OCI-LY1 (cell line): ENCODE data around the gene GPR62.

ENCODE experiments used
- H2AFZ ChIP-seq: fragments of 200-600 bp; sonication (generic), shearing (Covaris generic); 2 replicates; pipeline ENCODE4 v1.6.0; 2014; ENCODE audit warnings: antibody characterized with exemption, mild to moderate bottlenecking, low read length
- H3F3A ChIP-seq: fragments of 200-600 bp; sonication (generic), shearing (Covaris generic); 2 replicates; pipeline ENCODE4 v1.6.0; 2014; ENCODE audit warnings: mild to moderate bottlenecking, antibody characterized with exemption, low read length, moderate library complexity; ENCODE audit not compliant: insufficient read depth
- H3K27ac ChIP-seq: fragments of 200-600 bp; sonication (generic); 2 replicates; pipeline ENCODE4 v1.5.1; 2014; ENCODE audit warnings: low read length, mixed run types, mild to moderate bottlenecking, low read depth; ENCODE audit not compliant: poor library complexity, severe bottlenecking
- H3K27me3 ChIP-seq: fragments of 200-600 bp; sonication (generic); 2 replicates; pipeline ENCODE4 v1.6.0; 2014; ENCODE audit warnings: antibody characterized with exemption, mild to moderate bottlenecking, low read length, moderate library complexity; ENCODE audit not compliant: insufficient read depth
- H3K36me3 ChIP-seq: fragments of 200-600 bp; sonication (generic); 2 replicates; pipeline ENCODE4 v1.6.1; 2014; ENCODE audit warnings: mild to moderate bottlenecking, antibody characterized with exemption, low read length, moderate library complexity, mixed read lengths; ENCODE audit not compliant: insufficient read depth
- H3K4me1 ChIP-seq: fragments of 200-600 bp; sonication (generic); 2 replicates; pipeline ENCODE4 v1.5.1; 2014; ENCODE audit warnings: mild to moderate bottlenecking, low read length, moderate library complexity; ENCODE audit not compliant: insufficient read depth, severe bottlenecking
- H3K4me2 ChIP-seq: fragments of 200-600 bp; sonication (generic), shearing (Covaris generic); 2 replicates; pipeline ENCODE4 v1.6.1; 2014; ENCODE audit warnings: low read length
- H3K4me3 ChIP-seq: fragments of 200-600 bp; sonication (generic); 2 replicates; pipeline ENCODE4 v1.5.1; 2014; ENCODE audit warnings: low read length, low read depth, mild to moderate bottlenecking, mixed read lengths; ENCODE audit not compliant: poor library complexity, severe bottlenecking
- H3K79me2 ChIP-seq: fragments of 200-600 bp; shearing (Covaris generic); 2 replicates; pipeline ENCODE4 v1.6.1; 2016; ENCODE audit warnings: mixed run types, low read length, mixed read lengths; ENCODE audit not compliant: insufficient read depth
- H3K9ac ChIP-seq: fragments of 200-600 bp; sonication (generic), shearing (Covaris generic); 2 replicates; pipeline ENCODE4 v1.6.1; 2014; ENCODE audit warnings: mild to moderate bottlenecking, low read length, mixed read lengths
- H3K9me2 ChIP-seq: fragments of 200-600 bp; sonication (generic), shearing (Covaris generic); 2 replicates; pipeline ENCODE4 v1.6.1; 2014; ENCODE audit warnings: low read depth, mild to moderate bottlenecking, low read length, mixed read lengths
- H3K9me3 ChIP-seq: fragments of 200-600 bp; shearing (Covaris generic); 2 replicates; pipeline ENCODE4 v1.6.1; 2014; ENCODE audit warnings: low read length, mixed read lengths
- H4K20me1 ChIP-seq: fragments of 200-600 bp; sonication (generic), shearing (Covaris generic); 2 replicates; pipeline ENCODE4 v1.6.0; 2016; ENCODE audit warnings: mild to moderate bottlenecking, low read length; ENCODE audit not compliant: insufficient read depth
- EZH2 ChIP-seq: fragments of 200-600 bp; sonication (generic), shearing (Covaris generic); IDR thresholded peaks from 2 replicates; pipeline ENCODE4 v1.8.0; 2017; ENCODE audit warnings: borderline replicate concordance, mixed run types, mild to moderate bottlenecking, antibody characterized with exemption, low read length, moderate library complexity, mixed read lengths
- TF ChIP-seq, protein P1 (sequence below): fragments of 200-600 bp; sonication (generic), shearing (Covaris generic); IDR thresholded peaks from 2 replicates; pipeline ENCODE4 v1.5.1; 2017; ENCODE audit warnings: mild to moderate bottlenecking, antibody characterized with exemption, low read length, moderate library complexity, mixed read lengths

The GPR62 gene

DNA sequence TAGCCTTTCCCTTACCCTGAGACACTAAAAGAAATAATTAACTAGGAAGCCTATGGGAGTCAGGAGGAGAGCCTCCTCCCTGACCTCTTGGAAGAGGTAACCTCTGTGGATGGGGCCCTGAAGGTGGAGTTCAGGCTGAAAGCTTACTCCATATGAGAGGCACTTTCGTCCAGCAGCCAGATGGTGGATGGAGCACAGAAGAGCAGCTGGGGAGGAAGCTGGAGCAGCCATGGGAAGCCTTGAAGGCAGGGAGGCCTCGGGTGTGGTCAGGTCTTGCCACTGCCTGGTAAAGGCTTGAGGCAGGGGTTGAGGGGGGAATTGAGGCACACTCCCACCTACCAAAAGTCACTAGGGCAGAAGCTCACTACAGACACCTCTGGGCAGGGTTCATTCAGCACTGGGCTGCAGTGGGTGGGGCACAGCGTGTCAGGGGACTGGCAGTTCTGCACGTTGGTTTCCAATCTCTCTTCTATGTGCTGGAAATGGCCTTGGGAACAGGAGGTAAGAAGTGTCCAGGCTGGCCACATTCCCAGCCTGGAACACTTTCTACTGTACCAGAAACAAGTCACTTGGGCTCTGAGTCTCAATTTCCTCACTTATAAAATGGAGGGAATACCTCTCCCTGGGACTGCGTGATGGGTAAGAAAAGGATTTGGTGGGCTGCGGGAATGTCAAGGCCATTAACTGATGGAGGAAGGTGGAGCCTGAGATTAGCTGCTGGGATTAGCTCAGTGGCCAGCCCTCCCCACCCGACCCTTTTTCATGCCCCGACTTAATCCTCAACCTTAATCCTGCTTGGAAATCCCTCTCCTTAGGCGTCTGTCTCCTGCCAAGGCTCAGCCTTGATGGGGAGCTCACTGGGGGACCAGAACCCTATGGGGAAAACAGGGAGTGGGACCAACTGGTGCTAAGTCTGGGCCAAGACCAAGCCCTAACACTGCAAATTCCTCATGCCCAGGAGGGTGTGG is 6.7 kb downstream of the GPR62 start:
- Histone ChIP-seq H3K27ac (no peak overlapping the region), H3K4me1 (peaks cover 2% of the 10 kb centered on the region), H3K4me3 (no peak overlapping the region), H3K79me2 (no peaks in the 10 kb centered on the region), H3K9ac (no peak overlapping the region), H3K36me3 (no peaks in the 10 kb centered on the region), H2AFZ (no peak overlapping the region), H3K9me2 (no peaks in the 10 kb centered on the region), H3K9me3 (no peaks in the 10 kb centered on the region), H3K4me2 (no peak overlapping the region), H3K27me3 (0 out of 2 replicates have a peak, but pooled peaks cover 3% of the 10 kb centered on the region), H4K20me1 (no peaks in the 10 kb centered on the region), H3F3A (no peaks in the 10 kb centered on the region)
- TF ChIP-seq, protein P1, sequence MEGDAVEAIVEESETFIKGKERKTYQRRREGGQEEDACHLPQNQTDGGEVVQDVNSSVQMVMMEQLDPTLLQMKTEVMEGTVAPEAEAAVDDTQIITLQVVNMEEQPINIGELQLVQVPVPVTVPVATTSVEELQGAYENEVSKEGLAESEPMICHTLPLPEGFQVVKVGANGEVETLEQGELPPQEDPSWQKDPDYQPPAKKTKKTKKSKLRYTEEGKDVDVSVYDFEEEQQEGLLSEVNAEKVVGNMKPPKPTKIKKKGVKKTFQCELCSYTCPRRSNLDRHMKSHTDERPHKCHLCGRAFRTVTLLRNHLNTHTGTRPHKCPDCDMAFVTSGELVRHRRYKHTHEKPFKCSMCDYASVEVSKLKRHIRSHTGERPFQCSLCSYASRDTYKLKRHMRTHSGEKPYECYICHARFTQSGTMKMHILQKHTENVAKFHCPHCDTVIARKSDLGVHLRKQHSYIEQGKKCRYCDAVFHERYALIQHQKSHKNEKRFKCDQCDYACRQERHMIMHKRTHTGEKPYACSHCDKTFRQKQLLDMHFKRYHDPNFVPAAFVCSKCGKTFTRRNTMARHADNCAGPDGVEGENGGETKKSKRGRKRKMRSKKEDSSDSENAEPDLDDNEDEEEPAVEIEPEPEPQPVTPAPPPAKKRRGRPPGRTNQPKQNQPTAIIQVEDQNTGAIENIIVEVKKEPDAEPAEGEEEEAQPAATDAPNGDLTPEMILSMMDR: no peak
- no peak for TF ChIP-seq EZH2

- Histone ChIP-seq H3F3A (no peaks in the 10 kb centered on the region), H3K9me2 (no peaks in the 10 kb centered on the region), H3K27ac (no peak overlapping the region), H3K4me3 (no peak overlapping the region), H3K27me3 (no peaks in the 10 kb centered on the region), H4K20me1 (no peaks in the 10 kb centered on the region), H3K9me3 (no peaks in the 10 kb centered on the region), H2AFZ (no peak overlapping the region), H3K36me3 (no peaks in the 10 kb centered on the region), H3K4me1 (peaks cover 10% of the 10 kb centered on the region), H3K9ac (no peak overlapping the region), H3K79me2 (no peaks in the 10 kb centered on the region), H3K4me2 (no peak overlapping the region)
- TF ChIP-seq EZH2: no peak
- TF ChIP-seq, protein P1: no peak
These were observed 7.8 kb downstream of the GPR62 start for GRCh38 chr3:51962854-51963530.

DNA sequence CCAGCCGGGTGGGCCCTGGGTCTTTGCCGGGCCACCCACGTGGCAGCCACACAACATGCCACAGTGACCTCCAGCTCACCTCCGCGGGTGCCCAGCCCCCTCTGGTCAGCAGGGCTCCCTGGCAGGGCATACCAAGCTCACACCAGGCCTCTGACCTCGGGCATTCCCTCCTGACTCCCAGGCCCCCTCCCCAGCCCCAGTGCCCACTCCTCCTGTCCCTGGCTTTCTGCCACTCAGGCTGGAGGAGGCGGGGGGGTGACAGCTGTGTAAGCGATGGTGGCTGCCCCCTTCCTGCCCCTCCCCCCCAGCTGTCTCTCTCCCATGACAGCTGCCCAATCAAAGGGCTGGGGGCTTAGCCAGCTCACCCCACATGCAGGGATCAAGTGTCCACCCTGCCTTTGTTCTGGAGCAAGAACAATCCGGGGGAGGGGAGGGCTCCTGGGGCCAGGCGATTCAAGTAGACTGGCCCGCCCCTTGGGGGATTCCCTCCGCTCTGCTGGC is 8.8 kb downstream of the GPR62 start:
- peaks cover 11% of the 10 kb centered on the region for H3K4me1 ChIP-seq
- no peak overlapping the region for H3K9ac ChIP-seq
- peaks cover 5% of the 10 kb centered on the region; the same call in 1 of the 2 replicates for H3K36me3 ChIP-seq
- H3K9me2 ChIP-seq: no peaks in the 10 kb centered on the region
- H3K79me2 ChIP-seq: no peaks in the 10 kb centered on the region
- no peaks in the 10 kb centered on the region for H3K9me3 ChIP-seq
- no peaks in the 10 kb centered on the region for H4K20me1 ChIP-seq
- H3K27me3 ChIP-seq: no peaks in the 10 kb centered on the region
- TF ChIP-seq, protein P1: no peak
- no peaks in the 10 kb centered on the region for H3F3A ChIP-seq
- no peak overlapping the region for H3K4me2 ChIP-seq
- H3K27ac ChIP-seq: no peak overlapping the region
- H2AFZ ChIP-seq: no peak overlapping the region
- no peak overlapping the region for H3K4me3 ChIP-seq
